ENCODE measurements around the gene C6orf52.

DNA sequence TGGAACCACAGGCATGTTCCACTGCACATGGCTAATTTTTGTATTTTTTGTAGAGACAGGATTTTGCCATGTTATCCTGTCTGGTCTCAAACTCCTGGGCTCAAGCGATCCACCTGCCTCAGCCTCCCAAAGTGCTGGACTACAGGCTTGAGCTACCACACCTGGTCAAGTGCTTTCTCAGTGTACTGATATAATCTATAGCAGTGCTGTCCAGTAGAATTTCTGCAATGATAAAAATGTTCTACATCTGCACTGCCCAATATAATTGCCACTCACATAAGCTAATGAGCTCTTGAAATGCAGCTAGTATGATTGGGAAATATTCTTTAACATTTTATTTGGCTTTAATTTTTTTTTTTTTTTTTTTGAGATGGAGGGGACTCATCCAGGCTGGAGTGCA lies 64.2 kb downstream of the C6orf52 start:
- TF ChIP-seq, protein P1, sequence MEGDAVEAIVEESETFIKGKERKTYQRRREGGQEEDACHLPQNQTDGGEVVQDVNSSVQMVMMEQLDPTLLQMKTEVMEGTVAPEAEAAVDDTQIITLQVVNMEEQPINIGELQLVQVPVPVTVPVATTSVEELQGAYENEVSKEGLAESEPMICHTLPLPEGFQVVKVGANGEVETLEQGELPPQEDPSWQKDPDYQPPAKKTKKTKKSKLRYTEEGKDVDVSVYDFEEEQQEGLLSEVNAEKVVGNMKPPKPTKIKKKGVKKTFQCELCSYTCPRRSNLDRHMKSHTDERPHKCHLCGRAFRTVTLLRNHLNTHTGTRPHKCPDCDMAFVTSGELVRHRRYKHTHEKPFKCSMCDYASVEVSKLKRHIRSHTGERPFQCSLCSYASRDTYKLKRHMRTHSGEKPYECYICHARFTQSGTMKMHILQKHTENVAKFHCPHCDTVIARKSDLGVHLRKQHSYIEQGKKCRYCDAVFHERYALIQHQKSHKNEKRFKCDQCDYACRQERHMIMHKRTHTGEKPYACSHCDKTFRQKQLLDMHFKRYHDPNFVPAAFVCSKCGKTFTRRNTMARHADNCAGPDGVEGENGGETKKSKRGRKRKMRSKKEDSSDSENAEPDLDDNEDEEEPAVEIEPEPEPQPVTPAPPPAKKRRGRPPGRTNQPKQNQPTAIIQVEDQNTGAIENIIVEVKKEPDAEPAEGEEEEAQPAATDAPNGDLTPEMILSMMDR (IDR thresholded peaks at IDR 0.05; ENCODE audit: poor library complexity, severe bottlenecking): no peak
- TF ChIP-seq, protein P2, sequence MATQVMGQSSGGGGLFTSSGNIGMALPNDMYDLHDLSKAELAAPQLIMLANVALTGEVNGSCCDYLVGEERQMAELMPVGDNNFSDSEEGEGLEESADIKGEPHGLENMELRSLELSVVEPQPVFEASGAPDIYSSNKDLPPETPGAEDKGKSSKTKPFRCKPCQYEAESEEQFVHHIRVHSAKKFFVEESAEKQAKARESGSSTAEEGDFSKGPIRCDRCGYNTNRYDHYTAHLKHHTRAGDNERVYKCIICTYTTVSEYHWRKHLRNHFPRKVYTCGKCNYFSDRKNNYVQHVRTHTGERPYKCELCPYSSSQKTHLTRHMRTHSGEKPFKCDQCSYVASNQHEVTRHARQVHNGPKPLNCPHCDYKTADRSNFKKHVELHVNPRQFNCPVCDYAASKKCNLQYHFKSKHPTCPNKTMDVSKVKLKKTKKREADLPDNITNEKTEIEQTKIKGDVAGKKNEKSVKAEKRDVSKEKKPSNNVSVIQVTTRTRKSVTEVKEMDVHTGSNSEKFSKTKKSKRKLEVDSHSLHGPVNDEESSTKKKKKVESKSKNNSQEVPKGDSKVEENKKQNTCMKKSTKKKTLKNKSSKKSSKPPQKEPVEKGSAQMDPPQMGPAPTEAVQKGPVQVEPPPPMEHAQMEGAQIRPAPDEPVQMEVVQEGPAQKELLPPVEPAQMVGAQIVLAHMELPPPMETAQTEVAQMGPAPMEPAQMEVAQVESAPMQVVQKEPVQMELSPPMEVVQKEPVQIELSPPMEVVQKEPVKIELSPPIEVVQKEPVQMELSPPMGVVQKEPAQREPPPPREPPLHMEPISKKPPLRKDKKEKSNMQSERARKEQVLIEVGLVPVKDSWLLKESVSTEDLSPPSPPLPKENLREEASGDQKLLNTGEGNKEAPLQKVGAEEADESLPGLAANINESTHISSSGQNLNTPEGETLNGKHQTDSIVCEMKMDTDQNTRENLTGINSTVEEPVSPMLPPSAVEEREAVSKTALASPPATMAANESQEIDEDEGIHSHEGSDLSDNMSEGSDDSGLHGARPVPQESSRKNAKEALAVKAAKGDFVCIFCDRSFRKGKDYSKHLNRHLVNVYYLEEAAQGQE (IDR thresholded peaks at IDR 0.05; ENCODE audit: borderline replicate concordance): no peak
- TF ChIP-seq SMC3 (conservative IDR thresholded peaks at IDR 0.05; ENCODE audit: poor library complexity): no peak
- no peak for TF ChIP-seq POLR2AphosphoS5 (IDR thresholded peaks at IDR 0.05)
- TF ChIP-seq EZH2 (IDR thresholded peaks at IDR 0.05; ENCODE audit: borderline replicate concordance, insufficient read depth, low read length, poor library complexity, severe bottlenecking): no peak
- TF ChIP-seq TAF1 (IDR thresholded peaks at IDR 0.05; ENCODE audit: low read depth): no peak
- TF ChIP-seq EP300 (conservative IDR thresholded peaks at IDR 0.05; ENCODE audit: poor library complexity, severe bottlenecking): no peak
- TF ChIP-seq RAD21 (conservative IDR thresholded peaks at IDR 0.05): no peak
- TF ChIP-seq MXI1 (conservative IDR thresholded peaks at IDR 0.05; ENCODE audit: poor library complexity, severe bottlenecking): no peak
